Sigmoid colon (tissue), 7 donors: ENCODE data around the gene SRPK3. TPM values are rescaled to one million over a fixed set of nuclear protein-coding genes. Genes with fewer than 3 reads are reported as not detected.
A peak's percentile ranks its signal among the peaks of the same experiment; 100 is the strongest.

Experiments
- DNase-seq: peaks from one replicate; pipeline ENCODE4 v3.0.0-alpha.2; 2019
- H3K27ac ChIP-seq, 4 donors: fragments of 200-600 bp; sonication (generic); one replicate each; pipeline ENCODE4 v1.5.1; 2016 to 2019; ENCODE audit warnings: mild to moderate bottlenecking in 1 of 4
- H3K27me3 ChIP-seq, 3 donors: fragments of 200-600 bp; sonication (generic); one replicate each; pipeline ENCODE4 v1.5.1; 2019; ENCODE audit warnings: mild to moderate bottlenecking in 1 of 3
- H3K36me3 ChIP-seq, 4 donors: fragments of 200-600 bp; sonication (generic); one replicate each; pipeline ENCODE4 v1.5.1; 2016 to 2019
- H3K4me1 ChIP-seq, 4 donors: fragments of 200-600 bp; sonication (generic); one replicate each; pipeline ENCODE4 v1.5.1; 2017 to 2019
- H3K4me3 ChIP-seq, 4 donors: fragments of 200-600 bp; sonication (generic); one replicate each; pipeline ENCODE4 v1.5.1; 2017 to 2019; ENCODE audit warnings: mild to moderate bottlenecking in 2 of 4, moderate library complexity in 1 of 4
- H3K9me3 ChIP-seq, 4 donors: fragments of 200-600 bp in 3 of 4; sonication (generic) in 3 of 4; one replicate each; pipeline versions ENCODE4 v1.5.1 to v1.6.1; 2013 to 2019
- EP300 ChIP-seq, 4 donors: sonication (generic); formaldehyde crosslinking; IDR thresholded peaks; one replicate each; pipeline ENCODE4 v1.6.1; 2017; ENCODE audit warnings: antibody characterized with exemption in 4 of 4
- POLR2A ChIP-seq, 2 donors: fragments of 450-650 bp; IDR thresholded peaks; one replicate each; pipeline ENCODE4 v1.6.1; 2016; ENCODE audit warnings: antibody characterized with exemption in 2 of 2, mild to moderate bottlenecking in 2 of 2, moderate library complexity in 2 of 2
- POLR2AphosphoS5 ChIP-seq, 4 donors: sonication (generic); formaldehyde crosslinking; IDR thresholded peaks; one replicate each; pipeline ENCODE4 v1.6.1; 2017; ENCODE audit warnings: antibody characterized with exemption in 4 of 4
- WGBS, 2 donors: extraction: QIAGEN DNeasy Blood & Tissue Kit; methylation state at CpG; one replicate each; pipeline ENCODE4 v1.1.7; 2013; 5-methylcytosine and 5-hydroxymethylcytosine counted together
- intact Hi-C: fragments of 100-400 bp; cut with DNase I; formaldehyde crosslinking; loops from one replicate; pipeline ENCODE4 v1.15.1; 2023
- polyA plus RNA-seq, 3 donors: library from polyadenylated mRNA; stranded (reverse); fragments of 200-250 nt; gene quantifications; one replicate each; pipeline ENCODE4 v1.2.3, GENCODE V29; 2013
- total RNA-seq, 4 donors: library from RNA; depleted of rRNA; stranded (reverse); fragments of >200 nt; gene quantifications; one replicate each; pipeline ENCODE4 v1.1.0, GENCODE V29; 2016
- TF ChIP-seq, protein P1 (sequence below), 4 experiments: fragments of 450-650 bp in 3 of 4; fragments of 200-600 bp in 1 of 4; IDR thresholded peaks; one replicate each; pipeline ENCODE4 v1.5.1; 2016 to 2019; ENCODE audit warnings: antibody characterized with exemption in 4 of 4, mild to moderate bottlenecking in 3 of 4, moderate library complexity in 2 of 4
- donor health status: healthy with polysubstance abuse.
- donor health status: Bipolar disorder and iron deficiency.
- donor health status: healthy.

SRPK3 gene
- total and polyA plus RNA-seq, 7 donors = 0.31 to 13.0 (median 4.6) TPM; not detected in 2

DNA sequence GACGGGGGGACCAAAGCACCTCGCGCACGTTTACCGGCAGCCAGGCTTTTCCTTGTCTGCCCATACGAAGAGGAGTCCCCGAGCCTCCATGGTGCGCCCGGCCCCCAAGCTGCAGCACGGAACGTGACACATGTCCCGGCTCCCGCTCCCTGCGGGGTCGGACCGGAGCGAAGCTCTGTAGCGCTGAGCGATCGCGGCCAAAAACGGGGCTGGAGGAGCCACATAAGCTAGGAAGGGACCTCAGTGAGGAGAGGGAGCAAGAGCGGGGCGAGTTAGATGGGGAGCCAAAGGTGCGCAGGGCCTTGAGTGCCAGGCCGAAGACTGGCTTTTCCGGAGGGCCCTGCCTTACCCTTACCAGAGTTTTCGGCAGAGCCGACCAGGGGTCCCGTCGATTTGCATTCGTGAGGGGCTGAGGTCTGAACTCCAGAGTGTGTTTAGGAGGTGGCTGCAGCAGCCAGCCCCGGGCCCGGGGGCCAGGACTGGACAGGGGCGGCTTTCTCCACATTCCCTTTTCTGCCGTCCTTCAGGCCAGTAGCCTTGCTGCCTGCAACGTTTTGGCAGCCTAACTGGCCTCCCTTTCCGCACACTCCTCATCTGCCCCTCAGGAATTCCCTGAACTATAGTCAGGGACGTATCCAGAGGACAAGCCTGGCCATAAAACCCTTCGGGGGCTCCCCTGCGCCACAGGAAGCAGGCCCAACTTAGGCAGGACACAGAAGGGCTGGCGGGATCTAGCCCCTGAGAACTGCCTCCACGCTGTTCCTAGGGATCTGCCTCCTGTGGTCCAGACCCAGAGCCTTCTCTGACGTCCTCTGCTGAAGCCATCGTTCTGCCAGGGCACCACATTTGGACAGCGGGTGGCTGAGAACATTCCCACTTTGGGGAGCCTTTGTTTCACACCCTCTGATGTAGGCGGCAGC is 14.3 kb downstream of the SRPK3 start:
- Histone ChIP-seq H3K27ac (peak overlapping the region; percentile 89 to 98 (median 94)), H3K4me3 (peak overlapping the region; percentile 34 to 71 (median 62)), H3K27me3 (no peaks in the 10 kb centered on the region), H3K36me3 (peaks cover 0 to 23% (median 8%) of the 10 kb centered on the region in 4 donors), H3K9me3 (no peaks in the 10 kb centered on the region), H3K4me1 (peaks cover 0 to 32% (median 29%) of the 10 kb centered on the region in 4 donors)
- TF ChIP-seq EP300 (IDR thresholded peaks at IDR 0.05) (no peak), POLR2A (IDR thresholded peaks at IDR 0.05) (no peak), POLR2AphosphoS5 (IDR thresholded peaks at IDR 0.05) (no peak)
- TF ChIP-seq, protein P1, sequence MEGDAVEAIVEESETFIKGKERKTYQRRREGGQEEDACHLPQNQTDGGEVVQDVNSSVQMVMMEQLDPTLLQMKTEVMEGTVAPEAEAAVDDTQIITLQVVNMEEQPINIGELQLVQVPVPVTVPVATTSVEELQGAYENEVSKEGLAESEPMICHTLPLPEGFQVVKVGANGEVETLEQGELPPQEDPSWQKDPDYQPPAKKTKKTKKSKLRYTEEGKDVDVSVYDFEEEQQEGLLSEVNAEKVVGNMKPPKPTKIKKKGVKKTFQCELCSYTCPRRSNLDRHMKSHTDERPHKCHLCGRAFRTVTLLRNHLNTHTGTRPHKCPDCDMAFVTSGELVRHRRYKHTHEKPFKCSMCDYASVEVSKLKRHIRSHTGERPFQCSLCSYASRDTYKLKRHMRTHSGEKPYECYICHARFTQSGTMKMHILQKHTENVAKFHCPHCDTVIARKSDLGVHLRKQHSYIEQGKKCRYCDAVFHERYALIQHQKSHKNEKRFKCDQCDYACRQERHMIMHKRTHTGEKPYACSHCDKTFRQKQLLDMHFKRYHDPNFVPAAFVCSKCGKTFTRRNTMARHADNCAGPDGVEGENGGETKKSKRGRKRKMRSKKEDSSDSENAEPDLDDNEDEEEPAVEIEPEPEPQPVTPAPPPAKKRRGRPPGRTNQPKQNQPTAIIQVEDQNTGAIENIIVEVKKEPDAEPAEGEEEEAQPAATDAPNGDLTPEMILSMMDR (IDR thresholded peaks at IDR 0.05) = no peak
- no peak for DNase-seq
- 4 to 8% methylated on average over 47 of the region's 47 CpGs for WGBS, 2 donors
- intact Hi-C loops = loop anchor here (5.0 kb wide), 1 partner anchor 132 kb away; the partner anchor contains the start of gene ARHGAP4

DNA sequence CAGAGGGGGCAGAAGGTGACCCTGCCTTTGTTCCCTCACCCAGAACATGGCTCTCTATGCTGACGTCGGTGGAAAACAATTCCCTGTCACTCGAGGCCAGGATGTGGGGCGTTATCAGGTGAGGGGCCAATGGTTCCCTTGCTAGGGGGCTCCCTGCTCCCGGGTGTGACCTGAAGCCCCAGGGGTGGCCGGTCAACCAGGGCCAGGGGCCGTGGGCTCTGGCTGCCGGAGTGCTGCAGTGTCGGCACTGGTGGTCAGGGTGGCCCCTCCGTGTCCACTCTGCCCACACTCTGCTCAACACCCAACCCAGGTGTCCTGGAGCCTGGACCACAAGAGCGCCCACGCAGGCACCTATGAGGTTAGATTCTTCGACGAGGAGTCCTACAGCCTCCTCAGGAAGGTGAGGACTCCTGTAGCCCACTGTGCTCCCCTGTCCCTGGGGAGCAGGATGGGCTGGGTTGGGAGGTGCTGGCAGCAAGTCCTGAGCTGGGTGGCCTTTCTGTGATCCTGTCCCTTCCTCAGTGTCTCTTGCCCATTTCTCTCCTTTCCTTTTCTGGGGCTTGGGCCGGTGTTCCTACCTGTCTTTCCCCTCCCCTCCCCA is 16.7 kb downstream of the SRPK3 start:
- no peaks in the 10 kb centered on the region for H3K9me3 ChIP-seq
- H3K4me3 ChIP-seq = no peak overlapping the region
- no peaks in the 10 kb centered on the region for H3K27me3 ChIP-seq
- H3K4me1 ChIP-seq = peaks cover 0 to 22% (median 21%) of the 10 kb centered on the region in 4 donors
- intact Hi-C loops = no loop called here
- no peak for DNase-seq
- H3K36me3 ChIP-seq = peaks cover 0 to 22% (median 8%) of the 10 kb centered on the region in 4 donors
- H3K27ac ChIP-seq = no peak overlapping the region
- 94 to 95% methylated on average over 15 of the region's 15 CpGs for WGBS, 2 donors
- TF ChIP-seq, protein P1 (IDR thresholded peaks at IDR 0.05) = no peak
- TF ChIP-seq POLR2A (IDR thresholded peaks at IDR 0.05) = no peak

DNA sequence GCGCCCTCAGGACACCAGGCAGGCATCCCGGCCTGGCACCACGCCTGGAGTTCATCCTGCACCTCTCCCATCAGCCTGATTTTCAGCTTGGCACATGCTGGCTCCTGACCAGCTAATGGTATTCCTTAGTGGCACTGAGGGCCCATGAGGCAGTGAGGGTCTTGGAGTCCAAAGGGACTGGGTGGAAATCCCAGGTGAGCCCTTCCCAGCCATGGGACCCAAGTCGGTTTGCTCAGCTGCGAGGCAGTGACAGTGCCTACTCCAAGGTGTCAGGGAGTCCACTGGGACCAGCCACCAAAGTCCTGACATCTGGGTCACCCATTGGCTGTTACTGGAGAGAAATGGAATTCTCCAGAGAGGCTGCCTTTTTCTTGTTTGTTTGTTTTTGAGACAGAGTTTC is 18.5 kb downstream of the SRPK3 start:
- 85 to 90% methylated on average over 5 of the region's 5 CpGs for WGBS, 2 donors
- no peak for DNase-seq
- peaks cover 0 to 22% (median 8%) of the 10 kb centered on the region in 4 donors for H3K36me3 ChIP-seq
- intact Hi-C loops = no loop called here
- no peak overlapping the region for H3K27ac ChIP-seq
- no peaks in the 10 kb centered on the region for H3K9me3 ChIP-seq
- no peak overlapping the region for H3K4me3 ChIP-seq
- H3K4me1 ChIP-seq = peaks cover 0 to 15% (median 13%) of the 10 kb centered on the region in 4 donors
- H3K27me3 ChIP-seq = no peaks in the 10 kb centered on the region
- TF ChIP-seq POLR2AphosphoS5 (IDR thresholded peaks at IDR 0.05) (no peak), EP300 (IDR thresholded peaks at IDR 0.05) (no peak)

DNA sequence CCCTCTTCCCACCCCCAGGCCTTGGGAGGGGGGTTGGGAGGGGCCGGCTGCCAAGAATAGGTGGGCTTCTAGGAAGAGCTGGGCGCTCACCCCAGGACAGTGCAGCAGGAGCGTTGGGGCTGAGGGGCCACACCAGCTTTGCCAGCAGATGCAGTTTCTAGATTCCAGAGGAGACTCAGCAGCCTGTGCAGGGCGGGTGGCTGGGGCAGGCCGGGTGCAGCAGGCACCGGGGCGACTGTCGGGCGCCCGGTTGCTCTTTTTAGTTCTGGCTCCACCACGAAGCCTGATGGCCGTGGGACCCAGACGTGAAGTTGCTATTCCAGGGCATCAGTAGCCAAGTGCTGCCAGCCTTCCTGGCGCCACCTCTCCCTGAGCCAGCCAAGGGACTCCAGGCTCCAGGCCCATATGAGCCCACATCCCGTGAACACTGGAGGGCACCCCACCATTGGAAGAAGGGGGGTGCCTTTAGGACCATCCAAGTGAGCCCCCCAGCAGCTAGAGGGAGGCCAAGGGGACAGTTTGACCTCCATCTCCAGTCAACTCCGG is 19.4 kb downstream of the SRPK3 start:
- Histone ChIP-seq H3K27ac (no peak overlapping the region), H3K36me3 (peaks cover 0 to 22% (median 8%) of the 10 kb centered on the region in 4 donors), H3K9me3 (no peaks in the 10 kb centered on the region), H3K27me3 (no peaks in the 10 kb centered on the region), H3K4me1 (peaks cover 0 to 13% (median 11%) of the 10 kb centered on the region in 4 donors), H3K4me3 (no peak overlapping the region)
- no peak for DNase-seq
- intact Hi-C loops = no loop called here
- TF ChIP-seq POLR2AphosphoS5 (IDR thresholded peaks at IDR 0.05) (no peak), EP300 (IDR thresholded peaks at IDR 0.05) (no peak), POLR2A (IDR thresholded peaks at IDR 0.05) (no peak)
- TF ChIP-seq, protein P1 (IDR thresholded peaks at IDR 0.05) = no peak
- 82 to 88% methylated on average over 16 of the region's 16 CpGs for WGBS, 2 donors

DNA sequence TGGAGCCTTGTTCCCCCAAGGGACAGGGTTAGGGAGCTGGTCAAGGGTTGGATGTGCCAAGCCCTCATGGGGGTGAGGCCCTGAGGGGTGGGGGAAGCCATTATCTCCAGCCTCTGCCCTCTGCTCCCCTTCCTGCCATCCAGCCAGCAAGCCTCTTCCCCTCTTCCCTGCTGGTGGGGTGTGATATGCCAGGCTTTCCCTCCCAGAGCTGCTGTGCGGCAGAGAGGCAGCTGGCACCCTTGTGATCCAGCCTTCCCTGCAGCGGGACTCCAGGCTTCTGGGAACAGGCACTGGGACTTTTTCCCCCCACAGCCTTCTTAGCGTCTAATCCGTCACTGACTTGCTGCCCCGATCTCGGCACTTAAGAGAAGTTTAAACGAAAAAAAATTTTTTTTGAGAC is 19.9 kb downstream of the SRPK3 start:
- no peaks in the 10 kb centered on the region for H3K9me3 ChIP-seq
- intact Hi-C loops = no loop called here
- WGBS, 2 donors = 86 to 89% methylated on average over 7 of the region's 7 CpGs
- peaks cover 0 to 8% (median 6%) of the 10 kb centered on the region in 4 donors for H3K4me1 ChIP-seq
- no peaks in the 10 kb centered on the region for H3K27me3 ChIP-seq
- TF ChIP-seq POLR2A (IDR thresholded peaks at IDR 0.05) (no peak), POLR2AphosphoS5 (IDR thresholded peaks at IDR 0.05) (no peak), EP300 (IDR thresholded peaks at IDR 0.05) (no peak)
- TF ChIP-seq, protein P1 (IDR thresholded peaks at IDR 0.05) = no peak
- no peak for DNase-seq
- no peak overlapping the region for H3K4me3 ChIP-seq
- H3K36me3 ChIP-seq = peaks cover 0 to 22% (median 8%) of the 10 kb centered on the region in 4 donors
- H3K27ac ChIP-seq = no peak overlapping the region
